Tibial artery (tissue), 4 donors: Measurements from ENCODE around the gene APMAP.

Experiments
- DNase-seq, 2 donors: peaks; one replicate each; pipeline ENCODE4 v3.0.0-alpha.2; 2019
- H3K27ac ChIP-seq, 2 donors: fragments of 200-600 bp; sonication (generic) in 1 of 2; 1 replicate in 1 of 2; 2 replicates in 1 of 2; pipeline ENCODE4 v1.5.1; 2018 to 2019; ENCODE audit warnings: mild to moderate bottlenecking in 1 of 2
- H3K27me3 ChIP-seq, 2 donors: fragments of 200-600 bp; sonication (generic) in 1 of 2; one replicate each; pipeline versions ENCODE4 v1.5.1 to v1.6.0; 2016 to 2019
- H3K36me3 ChIP-seq, 3 donors: fragments of 200-600 bp; sonication (generic) in 2 of 3; one replicate each; pipeline ENCODE4 v1.5.1; 2016 to 2019; ENCODE audit warnings: mild to moderate bottlenecking in 2 of 3
- H3K4me1 ChIP-seq, 4 donors: fragments of 200-600 bp; sonication (generic) in 2 of 4; 1 replicate in 3 of 4; 2 replicates in 1 of 4; pipeline ENCODE4 v1.5.1; 2016 to 2019
- H3K4me3 ChIP-seq, 2 donors: fragments of 200-600 bp; sonication (generic) in 1 of 2; 1 replicate in 1 of 2; 2 replicates in 1 of 2; pipeline ENCODE4 v1.5.1; 2018 to 2019; ENCODE audit warnings: mild to moderate bottlenecking in 2 of 2
- H3K9me3 ChIP-seq, 3 donors: fragments of 200-600 bp; sonication (generic) in 1 of 3; one replicate each; pipeline ENCODE4 v1.5.1; 2016 to 2019
- intact Hi-C: fragments of 100-400 bp; cut with DNase I; formaldehyde crosslinking; loops from one replicate; pipeline ENCODE4 v1.15.0; 2023; ENCODE audit warnings: low total_unique reads
- TF ChIP-seq, protein P1 (sequence below), 2 experiments: fragments of 200-600 bp in 1 of 2; fragments of 450-650 bp in 1 of 2; IDR thresholded peaks; one replicate each; pipeline ENCODE4 v1.5.1; 2017 to 2019; ENCODE audit warnings: antibody characterized with exemption in 2 of 2, mild to moderate bottlenecking in 1 of 2, moderate library complexity in 1 of 2

APMAP gene

DNA sequence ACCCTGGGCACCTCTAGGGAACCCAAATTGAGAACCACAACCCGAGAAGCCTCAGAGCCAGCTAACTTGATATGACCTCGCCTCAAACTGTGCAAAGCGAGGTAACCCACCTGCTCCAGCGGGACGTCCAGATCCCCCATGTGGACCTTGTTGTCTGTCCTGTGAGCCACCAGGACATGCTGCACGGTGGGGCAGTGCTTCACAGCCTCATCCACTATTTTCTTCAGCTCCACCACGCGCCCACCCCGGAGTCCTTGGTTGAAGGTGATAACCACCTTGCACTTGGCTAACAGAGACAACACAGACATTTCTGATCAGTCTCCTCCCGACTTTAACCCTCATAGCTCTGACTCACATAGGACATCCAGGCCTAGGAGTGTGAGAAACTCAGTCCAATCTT, 30.8 kb upstream of the APMAP start:
- peaks cover 5 to 46% (median 33%) of the 10 kb centered on the region in 3 donors for H3K36me3 ChIP-seq
- no peaks in the 10 kb centered on the region for H3K27me3 ChIP-seq
- no peaks in the 10 kb centered on the region for H3K9me3 ChIP-seq
- H3K27ac ChIP-seq, result no peak overlapping the region
- intact Hi-C loops, result no loop called here
- no peak overlapping the region for H3K4me3 ChIP-seq
- TF ChIP-seq, protein P1, sequence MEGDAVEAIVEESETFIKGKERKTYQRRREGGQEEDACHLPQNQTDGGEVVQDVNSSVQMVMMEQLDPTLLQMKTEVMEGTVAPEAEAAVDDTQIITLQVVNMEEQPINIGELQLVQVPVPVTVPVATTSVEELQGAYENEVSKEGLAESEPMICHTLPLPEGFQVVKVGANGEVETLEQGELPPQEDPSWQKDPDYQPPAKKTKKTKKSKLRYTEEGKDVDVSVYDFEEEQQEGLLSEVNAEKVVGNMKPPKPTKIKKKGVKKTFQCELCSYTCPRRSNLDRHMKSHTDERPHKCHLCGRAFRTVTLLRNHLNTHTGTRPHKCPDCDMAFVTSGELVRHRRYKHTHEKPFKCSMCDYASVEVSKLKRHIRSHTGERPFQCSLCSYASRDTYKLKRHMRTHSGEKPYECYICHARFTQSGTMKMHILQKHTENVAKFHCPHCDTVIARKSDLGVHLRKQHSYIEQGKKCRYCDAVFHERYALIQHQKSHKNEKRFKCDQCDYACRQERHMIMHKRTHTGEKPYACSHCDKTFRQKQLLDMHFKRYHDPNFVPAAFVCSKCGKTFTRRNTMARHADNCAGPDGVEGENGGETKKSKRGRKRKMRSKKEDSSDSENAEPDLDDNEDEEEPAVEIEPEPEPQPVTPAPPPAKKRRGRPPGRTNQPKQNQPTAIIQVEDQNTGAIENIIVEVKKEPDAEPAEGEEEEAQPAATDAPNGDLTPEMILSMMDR (IDR thresholded peaks at IDR 0.05), result no peak
- DNase-seq, result peak in 1 of 2 donors; percentile 27
- H3K4me1 ChIP-seq, result peaks cover 0 to 15% (median 0%) of the 10 kb centered on the region in 4 donors

DNA sequence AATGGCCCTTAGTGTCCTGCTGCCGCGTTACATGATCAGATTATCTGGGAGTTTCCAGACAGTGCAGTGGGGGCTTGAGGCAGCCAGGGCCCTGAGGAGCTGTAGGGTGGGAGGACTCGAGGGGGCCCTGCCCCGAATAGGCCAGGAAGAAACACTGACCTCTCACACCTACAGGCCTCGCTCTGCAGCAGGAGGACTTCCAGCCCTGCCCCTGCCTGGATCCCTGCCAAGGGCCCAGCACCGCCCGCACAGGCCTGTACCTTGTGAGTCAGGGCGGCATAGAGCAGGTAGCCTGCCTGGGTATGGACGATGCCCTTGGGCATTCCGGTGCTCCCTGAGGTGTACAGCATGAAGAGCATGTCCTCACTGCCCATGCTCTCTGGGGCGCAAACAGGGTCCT, 30.1 kb upstream of the APMAP start:
- H3K27ac ChIP-seq, result no peak overlapping the region
- H3K4me3 ChIP-seq, result no peak overlapping the region
- H3K9me3 ChIP-seq, result no peaks in the 10 kb centered on the region
- H3K36me3 ChIP-seq, result peaks cover 3 to 50% (median 36%) of the 10 kb centered on the region in 3 donors
- intact Hi-C loops, result no loop called here
- peaks cover 0 to 15% (median 0%) of the 10 kb centered on the region in 4 donors for H3K4me1 ChIP-seq
- DNase-seq, result peak; percentile 17 to 65
- TF ChIP-seq, protein P1 (IDR thresholded peaks at IDR 0.05), result no peak
- no peaks in the 10 kb centered on the region for H3K27me3 ChIP-seq

DNA sequence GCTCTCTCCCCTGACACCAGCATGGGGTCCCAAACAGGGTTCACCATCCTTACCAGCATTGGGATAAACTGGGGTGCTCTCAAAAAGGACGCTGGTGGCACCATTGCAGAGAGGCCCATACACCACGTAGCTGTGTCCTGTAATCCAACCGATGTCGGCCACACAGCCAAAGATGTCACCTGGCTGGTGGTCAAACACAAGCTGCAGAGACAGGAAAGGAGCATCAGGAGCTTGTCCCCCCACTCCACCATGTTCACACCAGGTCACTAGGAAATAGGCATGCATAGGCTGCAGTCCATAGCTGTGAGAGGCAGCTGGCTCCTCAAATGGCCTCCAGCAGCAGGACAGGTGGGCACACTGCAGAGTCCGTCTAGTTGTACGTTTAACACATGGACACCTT, 28.8 kb upstream of the APMAP start:
- no peak overlapping the region for H3K27ac ChIP-seq
- intact Hi-C loops, result no loop called here
- TF ChIP-seq, protein P1 (IDR thresholded peaks at IDR 0.05), result no peak
- H3K9me3 ChIP-seq, result no peaks in the 10 kb centered on the region
- H3K4me3 ChIP-seq, result no peak overlapping the region
- peaks cover 3 to 61% (median 42%) of the 10 kb centered on the region in 3 donors for H3K36me3 ChIP-seq
- peaks cover 0 to 23% (median 0%) of the 10 kb centered on the region in 4 donors for H3K4me1 ChIP-seq
- no peaks in the 10 kb centered on the region for H3K27me3 ChIP-seq
- peak in 1 of 2 donors; percentile 12 for DNase-seq

DNA sequence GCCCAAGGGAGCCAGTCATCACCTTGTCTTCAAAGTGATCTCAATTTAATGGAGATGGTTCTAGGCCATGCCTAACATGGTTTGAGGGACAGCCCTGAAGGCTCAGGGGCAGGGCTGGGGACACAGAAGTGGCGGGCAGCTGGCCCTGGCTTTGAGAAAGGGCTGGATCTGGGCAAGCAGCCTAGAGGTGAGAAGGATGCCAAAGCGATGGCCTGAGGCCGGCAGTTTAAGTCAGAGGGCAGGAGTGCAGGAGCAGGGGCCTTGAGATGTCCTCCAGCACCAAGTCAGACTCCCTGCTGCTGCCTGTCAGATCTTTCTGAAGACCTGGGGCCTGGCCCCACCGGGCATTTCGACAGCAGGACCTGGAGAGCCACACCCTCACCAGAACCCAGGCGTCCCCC, 28.4 kb upstream of the APMAP start:
- TF ChIP-seq, protein P1 (IDR thresholded peaks at IDR 0.05), result no peak
- intact Hi-C loops, result no loop called here
- Histone ChIP-seq H3K27ac (no peak overlapping the region), H3K36me3 (peaks cover 3 to 63% (median 42%) of the 10 kb centered on the region in 3 donors), H3K4me1 (peaks cover 0 to 23% (median 0%) of the 10 kb centered on the region in 4 donors), H3K9me3 (no peaks in the 10 kb centered on the region), H3K27me3 (no peaks in the 10 kb centered on the region), H3K4me3 (no peak overlapping the region)
- peak; percentile 7 to 48 for DNase-seq

DNA sequence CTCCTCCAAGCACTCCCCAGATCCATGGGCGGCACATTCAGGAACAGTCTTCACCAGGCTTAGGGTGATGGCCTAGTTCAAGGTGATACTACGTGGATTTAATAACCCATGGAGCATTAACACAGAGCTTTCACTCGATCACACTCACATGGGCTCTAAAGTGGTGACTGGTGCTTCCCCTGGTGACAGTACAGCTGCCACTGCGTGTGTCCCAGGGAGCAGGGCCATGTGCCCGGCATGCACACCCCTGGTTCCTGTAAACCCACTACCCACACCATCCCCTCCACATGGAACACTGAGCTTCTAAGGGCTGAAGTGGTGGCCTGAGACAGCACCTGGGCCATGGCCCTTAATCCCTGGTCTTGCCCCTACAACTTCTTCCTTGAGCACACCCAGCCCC, 27.8 kb upstream of the APMAP start:
- Histone ChIP-seq H3K27ac (no peak overlapping the region), H3K4me3 (no peak overlapping the region), H3K9me3 (no peaks in the 10 kb centered on the region), H3K27me3 (no peaks in the 10 kb centered on the region), H3K36me3 (peaks cover 3 to 68% (median 42%) of the 10 kb centered on the region in 3 donors), H3K4me1 (peaks cover 0 to 23% (median 0%) of the 10 kb centered on the region in 4 donors)
- intact Hi-C loops, result no loop called here
- DNase-seq, result peak; percentile 0 to 33
- TF ChIP-seq, protein P1 (IDR thresholded peaks at IDR 0.05), result no peak
